Neuronal stem cell (in vitro differentiated cells): ENCODE data around the gene HUS1.
A peak's percentile ranks its signal among the peaks of the same experiment; 100 is the strongest.

Experiments used
- DNase-seq: peaks from one replicate; pipeline ENCODE4 v3.0.0-alpha.2; 2013; ENCODE audit warnings: low spot score
- H2AFZ ChIP-seq: one replicate; pipeline ENCODE4 v1.6.1; 2013; ENCODE audit warnings: mild to moderate bottlenecking, low read length, inconsistent platforms
- H2AK5ac ChIP-seq: 2 replicates; pipeline ENCODE4 v1.6.1; 2013; ENCODE audit warnings: low read depth, mild to moderate bottlenecking, inconsistent platforms, low read length, moderate library complexity, mixed read lengths
- H2BK120ac ChIP-seq: 2 replicates; pipeline ENCODE4 v1.6.1; 2013; ENCODE audit warnings: low read depth, mild to moderate bottlenecking, inconsistent platforms, low read length, moderate library complexity, mixed read lengths
- H2BK12ac ChIP-seq: one replicate; pipeline ENCODE4 v1.6.1; 2013; ENCODE audit warnings: low read length, inconsistent platforms
- H2BK15ac ChIP-seq: 2 replicates; pipeline ENCODE4 v1.6.1; 2013; ENCODE audit warnings: mild to moderate bottlenecking, low read length, inconsistent platforms, mixed read lengths
- H2BK5ac ChIP-seq: one replicate; pipeline ENCODE4 v1.6.1; 2013; ENCODE audit warnings: inconsistent platforms, mild to moderate bottlenecking, low read length, moderate library complexity
- H3K14ac ChIP-seq: one replicate; pipeline ENCODE4 v1.6.1; 2013; ENCODE audit warnings: low read length, inconsistent platforms
- H3K18ac ChIP-seq: 2 replicates; pipeline ENCODE4 v1.6.1; 2013; ENCODE audit warnings: low read length, inconsistent platforms
- H3K23ac ChIP-seq: 2 replicates; pipeline ENCODE4 v1.6.1; 2013; ENCODE audit warnings: low read depth, mild to moderate bottlenecking, mixed read lengths, low read length, inconsistent platforms; ENCODE audit not compliant: poor library complexity
- H3K27ac ChIP-seq: replicated peaks from 3 replicates; pipeline ENCODE4 v1.5.1; 2013; ENCODE audit warnings: low read length, inconsistent platforms
- H3K27me3 ChIP-seq, 3 experiments: 2 replicates each; pipeline ENCODE4 v1.6.1; 2013; ENCODE audit warnings: low read length in 3 of 3, mild to moderate bottlenecking in 2 of 3, inconsistent platforms in 1 of 3, low read depth in 1 of 3, mixed read lengths in 1 of 3, moderate library complexity in 1 of 3; ENCODE audit not compliant: control insufficient read depth in 3 of 3, insufficient read depth in 3 of 3
- H3K36me3 ChIP-seq, 2 donors: replicated peaks in 1 of 2; 2 replicates each; pipeline ENCODE4 v1.6.1; 2013; ENCODE audit warnings: low read length in 2 of 2; ENCODE audit not compliant: control insufficient read depth in 2 of 2, insufficient read depth in 2 of 2
- H3K4ac ChIP-seq: 2 replicates; pipeline ENCODE4 v1.6.1; 2013; ENCODE audit warnings: inconsistent platforms, mild to moderate bottlenecking, low read length, moderate library complexity
- H3K4me1 ChIP-seq, 2 donors: 1 replicate in 1 of 2; 2 replicates in 1 of 2; pipeline ENCODE4 v1.6.1; 2013; ENCODE audit warnings: low read length in 2 of 2, low read depth in 1 of 2; ENCODE audit not compliant: control insufficient read depth in 2 of 2, insufficient read depth in 1 of 2
- H3K4me2 ChIP-seq: one replicate; pipeline ENCODE4 v1.6.1; 2013; ENCODE audit warnings: mild to moderate bottlenecking, low read length, inconsistent platforms; ENCODE audit not compliant: insufficient read depth, poor library complexity, severe bottlenecking
- H3K4me3 ChIP-seq, 2 donors: 2 replicates each; pipeline ENCODE4 v1.5.1; 2013; ENCODE audit warnings: low read length in 2 of 2, mild to moderate bottlenecking in 2 of 2, inconsistent platforms in 1 of 2, moderate library complexity in 1 of 2
- H3K79me1 ChIP-seq: one replicate; pipeline ENCODE4 v1.6.1; 2013; ENCODE audit warnings: low read depth, mild to moderate bottlenecking, inconsistent platforms, low read length, moderate library complexity
- H3K9ac ChIP-seq: one replicate; pipeline ENCODE4 v1.6.1; 2013; ENCODE audit warnings: mild to moderate bottlenecking, low read depth, low read length, inconsistent platforms; ENCODE audit not compliant: poor library complexity
- H3K9me3 ChIP-seq, 2 donors: replicated peaks in 1 of 2; 2 replicates each; pipeline versions ENCODE3 to v1.6.1; 2013; ENCODE audit warnings: low read length in 2 of 2, mild to moderate bottlenecking in 2 of 2, inconsistent platforms in 1 of 2, low read depth in 1 of 2, mixed read lengths in 1 of 2, moderate library complexity in 1 of 2; ENCODE audit not compliant: control insufficient read depth in 2 of 2, insufficient read depth in 1 of 2
- H4K8ac ChIP-seq: one replicate; pipeline ENCODE4 v1.6.1; 2013; ENCODE audit warnings: low read depth, mild to moderate bottlenecking, inconsistent platforms, low read length, moderate library complexity
- H4K91ac ChIP-seq: one replicate; pipeline ENCODE4 v1.6.1; 2013; ENCODE audit warnings: low read length, low read depth, mild to moderate bottlenecking, inconsistent platforms; ENCODE audit not compliant: poor library complexity
- WGBS, 2 donors: extraction: QIAGEN DNeasy Blood & Tissue Kit; methylation state at CpG; one replicate each; pipeline ENCODE4 v1.1.7; 2013; ENCODE audit warnings: missing lambda C conversion rate in 2 of 2, mixed read lengths in 1 of 2; ENCODE audit not compliant: insufficient read length in 2 of 2, insufficient replicate concordance in 1 of 2; ENCODE audit errors: extremely low coverage in 2 of 2; 5-methylcytosine and 5-hydroxymethylcytosine counted together

The HUS1 gene

DNA sequence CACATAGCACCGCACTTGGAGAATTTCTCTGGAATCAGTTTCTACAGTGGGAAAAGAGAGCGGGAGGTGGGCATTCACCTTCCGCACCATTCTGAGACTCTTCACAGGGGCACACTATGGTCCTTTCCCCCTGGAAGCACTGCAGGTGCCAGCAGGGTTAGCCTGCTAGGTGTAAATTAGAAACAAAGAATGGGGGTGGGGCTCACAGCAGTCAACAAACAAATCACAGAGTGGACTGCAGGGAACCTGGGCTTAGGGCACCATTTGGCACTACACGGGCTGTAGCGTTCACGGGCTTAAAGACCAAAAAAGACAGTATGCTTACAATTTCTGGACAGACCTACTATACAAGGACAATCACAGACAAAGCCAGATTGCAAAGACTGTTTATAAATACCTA is 23.2 kb downstream of the HUS1 start:
- no peak overlapping the region for H2BK12ac ChIP-seq
- no peak overlapping the region for H2AK5ac ChIP-seq
- no peak overlapping the region for H3K4me3 ChIP-seq
- no peak overlapping the region for H3K27ac ChIP-seq
- no peak overlapping the region for H2BK5ac ChIP-seq
- DNase-seq: no peak
- H3K9me3 ChIP-seq: peaks cover 0 to 6% of the 10 kb centered on the region in 2 donors
- peaks cover 10 to 40% of the 10 kb centered on the region in 2 donors for H3K36me3 ChIP-seq
- H4K8ac ChIP-seq: no peak overlapping the region
- no peak overlapping the region for H3K4ac ChIP-seq
- no peak overlapping the region for H2BK120ac ChIP-seq
- H3K18ac ChIP-seq: no peak overlapping the region
- no peaks in the 10 kb centered on the region for H3K27me3 ChIP-seq
- no peak overlapping the region for H4K91ac ChIP-seq
- WGBS, 2 donors: no CpG with 5 or more reads among the region's 6 CpGs
- no peaks in the 10 kb centered on the region for H3K79me1 ChIP-seq
- no peak overlapping the region for H2BK15ac ChIP-seq
- H3K14ac ChIP-seq: no peak overlapping the region
- H3K23ac ChIP-seq: no peak overlapping the region
- no peak overlapping the region for H3K4me2 ChIP-seq
- no peak overlapping the region for H2AFZ ChIP-seq
- peaks cover 0 to 2% of the 10 kb centered on the region in 2 donors for H3K4me1 ChIP-seq
- H3K9ac ChIP-seq: no peak overlapping the region

DNA sequence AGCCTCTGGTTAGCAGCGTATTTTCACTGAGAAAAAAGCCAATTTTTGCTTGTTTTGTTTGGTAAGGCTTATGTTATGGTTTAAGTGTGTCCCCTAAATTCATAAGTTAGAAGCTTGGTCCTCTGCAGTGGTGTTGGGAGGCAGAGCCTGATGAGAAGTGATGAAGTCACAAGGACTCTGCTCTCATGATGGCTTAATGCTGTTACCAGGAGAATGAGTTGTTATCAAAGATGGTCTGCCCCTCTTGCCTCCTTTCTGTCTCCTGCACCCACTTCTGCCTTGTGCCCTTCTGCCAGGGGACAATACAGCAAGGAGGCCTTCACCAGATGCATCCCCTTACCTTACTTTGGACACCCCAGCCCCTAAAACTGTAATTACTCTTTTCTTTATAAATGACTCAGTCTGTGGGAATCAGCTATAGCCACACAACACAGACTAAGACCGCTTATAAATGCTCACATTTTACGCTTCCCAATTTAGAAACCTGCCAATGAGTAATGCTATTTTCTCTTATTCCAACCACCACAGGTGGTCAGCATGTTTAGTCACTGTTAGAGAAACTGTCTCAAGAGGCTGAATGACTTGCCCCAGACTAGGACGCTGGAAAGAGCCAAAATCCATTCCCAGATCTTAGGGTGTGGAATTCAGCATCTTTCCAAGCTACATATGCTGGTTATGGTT is 25.0 kb downstream of the HUS1 start:
- H2AK5ac ChIP-seq: no peak overlapping the region
- no peak overlapping the region for H3K4me3 ChIP-seq
- no peak overlapping the region for H2BK120ac ChIP-seq
- no peak overlapping the region for H3K14ac ChIP-seq
- H3K9me3 ChIP-seq: peaks cover 0 to 4% of the 10 kb centered on the region in 2 donors
- DNase-seq: no peak
- peaks cover 0 to 4% of the 10 kb centered on the region in 2 donors for H3K4me1 ChIP-seq
- H3K4me2 ChIP-seq: no peak overlapping the region
- no peak overlapping the region for H2BK12ac ChIP-seq
- no peaks in the 10 kb centered on the region for H3K79me1 ChIP-seq
- H3K9ac ChIP-seq: no peak overlapping the region
- H4K91ac ChIP-seq: no peak overlapping the region
- no peak overlapping the region for H2AFZ ChIP-seq
- no peak overlapping the region for H3K27ac ChIP-seq
- no peaks in the 10 kb centered on the region for H3K27me3 ChIP-seq
- H3K36me3 ChIP-seq: peaks cover 10 to 33% of the 10 kb centered on the region in 2 donors
- no CpG with 5 or more reads among the region's 4 CpGs for WGBS, 2 donors
- H3K23ac ChIP-seq: no peak overlapping the region
- H2BK5ac ChIP-seq: no peak overlapping the region
- no peak overlapping the region for H3K18ac ChIP-seq
- no peak overlapping the region for H2BK15ac ChIP-seq
- no peak overlapping the region for H3K4ac ChIP-seq
- H4K8ac ChIP-seq: no peak overlapping the region

DNA sequence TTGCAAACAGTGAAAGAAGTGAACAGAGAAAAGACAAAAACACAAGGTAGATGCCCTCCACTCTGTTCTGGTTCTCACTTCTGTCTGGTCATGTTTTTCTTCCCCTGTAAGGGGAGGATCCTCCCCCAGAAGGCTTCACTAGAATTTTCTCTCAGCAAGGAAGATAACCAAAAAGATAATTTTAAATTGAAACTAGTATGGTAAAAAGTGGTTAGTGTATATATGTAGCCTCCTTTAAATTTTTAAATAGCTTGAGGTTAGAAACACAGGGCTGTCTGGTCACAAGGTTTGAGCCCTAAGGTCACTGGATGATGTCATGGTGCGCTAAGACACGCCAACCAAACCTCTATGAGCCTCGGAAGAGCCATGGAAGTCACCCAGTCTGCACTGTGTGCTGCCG is 25.6 kb downstream of the HUS1 start:
- no peak overlapping the region for H2BK12ac ChIP-seq
- H3K79me1 ChIP-seq: no peaks in the 10 kb centered on the region
- no peaks in the 10 kb centered on the region for H3K27me3 ChIP-seq

DNA sequence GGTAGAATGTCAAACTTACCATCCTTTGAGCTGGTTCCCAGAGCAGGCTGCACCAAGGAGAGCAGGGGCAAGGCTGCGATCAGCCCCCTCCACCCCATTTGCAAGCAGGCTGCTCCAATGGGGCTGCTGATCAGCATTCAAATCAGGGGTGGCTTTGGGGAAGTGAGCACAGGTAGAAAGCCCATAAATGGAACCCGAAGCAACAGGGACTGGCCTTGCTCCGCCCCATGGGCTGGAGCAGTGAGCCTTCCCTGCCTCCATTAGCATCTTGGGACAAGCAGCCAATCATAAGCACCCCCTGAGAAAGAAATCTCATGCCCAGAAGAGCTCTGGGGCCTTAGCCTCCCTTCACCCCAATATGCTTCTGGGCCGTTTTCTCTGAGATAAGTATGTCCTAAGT is 27.2 kb downstream of the HUS1 start:
- Histone ChIP-seq H3K79me1 (no peaks in the 10 kb centered on the region), H4K91ac (no peak overlapping the region), H3K36me3 (peaks cover 10 to 29% of the 10 kb centered on the region in 2 donors), H3K4me2 (no peak overlapping the region), H3K4ac (no peak overlapping the region), H2BK120ac (no peak overlapping the region), H3K9me3 (no peaks in the 10 kb centered on the region), H3K23ac (peak overlapping the region; percentile 14), H2BK12ac (no peak overlapping the region), H3K4me3 (no peak overlapping the region), H3K14ac (no peak overlapping the region), H4K8ac (no peak overlapping the region), H2BK5ac (no peak overlapping the region), H2AFZ (no peak overlapping the region), H3K9ac (no peak overlapping the region), H3K27me3 (no peaks in the 10 kb centered on the region), H2BK15ac (no peak overlapping the region), H3K4me1 (peaks cover 0 to 4% of the 10 kb centered on the region in 2 donors), H3K18ac (no peak overlapping the region), H3K27ac (no peak overlapping the region), H2AK5ac (peak overlapping the region; percentile 10)
- WGBS, 2 donors: no CpG with 5 or more reads among the region's 4 CpGs
- no peak for DNase-seq

More for the DNA sequence above, 25.6 kb downstream of the HUS1 start:
- Histone ChIP-seq H3K9me3 (peaks cover 0 to 4% of the 10 kb centered on the region in 2 donors), H3K14ac (no peak overlapping the region), H2BK120ac (no peak overlapping the region), H4K8ac (no peak overlapping the region), H3K18ac (no peak overlapping the region), H3K23ac (no peak overlapping the region), H2AK5ac (no peak overlapping the region), H3K4me1 (peaks cover 0 to 4% of the 10 kb centered on the region in 2 donors), H2BK5ac (no peak overlapping the region), H3K27ac (no peak overlapping the region), H3K4me3 (no peak overlapping the region), H3K36me3 (peaks cover 10 to 33% of the 10 kb centered on the region in 2 donors), H2BK15ac (no peak overlapping the region), H3K4me2 (no peak overlapping the region), H2AFZ (no peak overlapping the region), H3K4ac (no peak overlapping the region), H4K91ac (no peak overlapping the region), H3K9ac (no peak overlapping the region)
- DNase-seq: no peak
- no CpG with 5 or more reads among the region's 4 CpGs for WGBS, 2 donors
